ENCODE measurements around the gene ANO10. TPM values are rescaled to one million over a fixed set of nuclear protein-coding genes. Genes with fewer than 3 reads are reported as not detected.

ANO10 gene
- total and polyA plus RNA-seq, 2 of the 8 experiments (the other 6 are each of a cell fraction or from before 2014, with no cell fraction given) = 38.0 to 53.2 TPM

- Histone ChIP-seq H3K14ac (ENCODE audit: insufficient read length) (no peak overlapping the region), H4K20me1 (replicated peaks in 1 of 2; ENCODE audit: control insufficient read depth in 1 of 2, insufficient read depth in 2 of 2, low read length in 2 of 2) (no peaks in the 10 kb centered on the region), H4K5ac (ENCODE audit: insufficient read length, low read depth, low read length) (no peak overlapping the region), H4K91ac (replicated peaks; ENCODE audit: insufficient read length, low read length) (no peak overlapping the region), H3K36me3 (ENCODE audit: control insufficient read depth in 2 of 4, insufficient read depth in 4 of 4, low read length in 3 of 4) (no peaks in the 10 kb centered on the region; a peak in 1 of 8 replicates), H2BK15ac (ENCODE audit: low read length) (no peak overlapping the region), H3K4ac (replicated peaks; ENCODE audit: insufficient read length, low read depth, low read length) (no peak overlapping the region), H3K79me1 (ENCODE audit: low read depth, low read length) (no peaks in the 10 kb centered on the region; the same call in 1 of the 2 replicates), H3K4me3 (ENCODE audit: extremely low read depth in 1 of 4, insufficient read depth in 2 of 4, low read depth in 3 of 4, low read length in 4 of 4) (no peak overlapping the region), H3K56ac (replicated peaks; ENCODE audit: insufficient read length, low read depth, low read length) (no peak overlapping the region), H2BK12ac (ENCODE audit: low read depth, low read length) (no peak overlapping the region), H3K79me2 (ENCODE audit: control insufficient read depth in 1 of 2, insufficient read depth in 2 of 2, low read length in 2 of 2) (no peaks in the 10 kb centered on the region), H4K8ac (ENCODE audit: extremely low read depth, insufficient read depth, low read length) (no peak overlapping the region), H2AFZ (ENCODE audit: low read length) (no peak overlapping the region), H3K23me2 (ENCODE audit: low read depth, low read length) (no peaks in the 10 kb centered on the region), H3K27me3 (replicated peaks in 1 of 4; ENCODE audit: control insufficient read depth in 3 of 4, extremely low read depth in 1 of 4, insufficient read depth in 3 of 4, low read length in 3 of 4) (no peaks in the 10 kb centered on the region), H3K4me2 (ENCODE audit: insufficient read depth in 1 of 2, low read depth in 2 of 2, low read length in 2 of 2) (no peak overlapping the region), H2BK120ac (replicated peaks; ENCODE audit: low read depth, low read length) (no peak overlapping the region), H3K9ac (replicated peaks in 1 of 4; ENCODE audit: extremely low read depth in 1 of 4, low read depth in 3 of 4, low read length in 3 of 4) (no peak overlapping the region), H2BK5ac (ENCODE audit: low read depth, low read length) (no peak overlapping the region), H2BK20ac (ENCODE audit: low read length) (no peak overlapping the region), H3K9me3 (ENCODE audit: insufficient read depth in 2 of 2, low read depth in 1 of 2, low read length in 1 of 2) (0 out of 4 replicates have a peak, but pooled peaks cover 0 to 3% of the 10 kb centered on the region in 2 experiments), H3K4me1 (replicated peaks in 1 of 4; ENCODE audit: control insufficient read depth in 3 of 4, insufficient read depth in 4 of 4, low read length in 3 of 4) (peaks cover 0 to 10% (median 9%) of the 10 kb centered on the region in 4 experiments; a peak in 3 of 7 replicates), H3K23ac (ENCODE audit: insufficient read length) (no peak overlapping the region), H3K18ac (ENCODE audit: extremely low read depth, low read length) (no peak overlapping the region), H3K27ac (ENCODE audit: low read depth, low read length) (no peak overlapping the region), H2AK5ac (ENCODE audit: low read depth, low read length) (no peak overlapping the region)
- FAIRE-seq = no peak
- WGBS, 2 experiments (ENCODE audit: extremely low coverage in 1 of 2, insufficient coverage in 1 of 2, insufficient read length in 1 of 2, insufficient replicate concordance in 2 of 2, low coverage in 1 of 2, low lambda C conversion rate in 2 of 2, missing lambda C conversion rate in 1 of 2) = 90% methylated on average over 3 of the region's 3 CpGs; no CpG with 5 or more reads in 1 of the 2 experiments
- CTCF ChIA-PET (ENCODE audit: partially characterized antibody) = no interaction called here
- no peak for DNase-seq (ENCODE audit: low read depth in 1 of 2, low spot score in 2 of 2)
- POLR2A ChIA-PET (ENCODE audit: partially characterized antibody) = interaction anchor here (0.9 kb wide), 1 partner anchor 9 kb away, joined by 3 read pairs; no protein-coding TSS in a partner anchor
- TF ChIP-seq NRF1 (IDR thresholded peaks at IDR 0.05; ENCODE audit: low read depth, low read length) = no peak
- TF ChIP-seq POLR2A (IDR thresholded peaks at IDR 0.05; ENCODE audit: control extremely low read depth in 1 of 2, low read depth in 2 of 2, low read length in 2 of 2) = no peak
- TF ChIP-seq RNF2 (IDR thresholded peaks at IDR 0.05; ENCODE audit: borderline replicate concordance, low read depth, low read length, missing control alignments, poor library complexity, severe bottlenecking) = no peak
- no peak for TF ChIP-seq TBP (IDR thresholded peaks at IDR 0.05; ENCODE audit: low read depth, low read length)
- TF ChIP-seq NANOG (IDR thresholded peaks at IDR 0.05; ENCODE audit: insufficient read depth, low read depth, low read length, poor library complexity, severe bottlenecking) = no peak
- no peak for TF ChIP-seq SIRT6 (IDR thresholded peaks at IDR 0.05; ENCODE audit: low read length)
- no peak for TF ChIP-seq KDM4A (IDR thresholded peaks at IDR 0.05; ENCODE audit: low read depth, low read length, severe bottlenecking)
Observed at GRCh38 chr3:43533009-43533408, 88.8 kb downstream of the ANO10 start.

All from H1 (cell line).